GM12878 (cell line): Measurements from ENCODE around the gene ID3. TPM values are rescaled to one million over a fixed set of nuclear protein-coding genes. Genes with fewer than 3 reads are reported as not detected.
A peak's percentile ranks its signal among the peaks of the same experiment; 100 is the strongest.

Experiments used
- ATAC-seq: fragments of 200-7000 bp; cut with Tn5 transposase; 3 replicates; pipeline ENCODE4 v1.9.1; 2020; ENCODE audit warnings: mild to moderate bottlenecking, moderate library complexity
- BruUV-seq: library from RNA; stranded (reverse); fragments of 400-500 nt; replicated peaks from 2 replicates; lab custom pipeline; 2021; lab: Mats Ljungman, UMichigan
- CTCF ChIA-PET: fragments of 300-600 bp; sonication (Branson Sonifier 250); formaldehyde crosslinking; extraction: SDS; loops from one replicate; lab custom pipeline; 2021; ENCODE audit warnings: inconsistent platforms; lab: Yijun Ruan, JAX
- POLR2A ChIA-PET: fragments of 350-600 bp; formaldehyde crosslinking; extraction: SDS; loops from one replicate; lab custom pipeline; 2021; ENCODE audit warnings: inconsistent platforms; lab: Charles Lee
- RAD21 ChIA-PET: fragments of 300-600 bp; sonication (Branson Sonifier 250); formaldehyde crosslinking; loops from one replicate; lab custom pipeline; 2023; ENCODE audit warnings: antibody characterized with exemption; ENCODE audit not compliant: unreplicated experiment; lab: Charles Lee
- SMC1A ChIA-PET: fragments of 300-600 bp; sonication (Branson Sonifier 250); formaldehyde crosslinking; loops from one replicate; lab custom pipeline; 2023; ENCODE audit not compliant: unreplicated experiment, uncharacterized antibody; lab: Charles Lee
- DNase-seq: peaks from one replicate; pipeline ENCODE4 v3.0.0-alpha.2; 2011; ENCODE audit warnings: low read depth, low spot score
- FAIRE-seq: peaks from 3 replicates; lab custom pipeline; 2011; peaks lifted over from hg19 to GRCh38; lab: Jason Lieb, UNC
- H2AFZ ChIP-seq: 2 replicates; pipeline ENCODE4 v1.6.0; 2011; ENCODE audit warnings: low read depth, low read length, control low read depth; ENCODE audit not compliant: control insufficient read depth
- H3K27ac ChIP-seq: 2 replicates; pipeline ENCODE4 v1.5.1; 2011; ENCODE audit warnings: control low read depth; ENCODE audit not compliant: control insufficient read depth, insufficient read depth
- H3K27me3 ChIP-seq, 2 experiments: replicated peaks in 1 of 2; 2 replicates each; pipeline versions ENCODE4 v1.6.0 to v1.6.1; 2011; ENCODE audit warnings: low read length in 1 of 2; ENCODE audit not compliant: control insufficient read depth in 2 of 2, insufficient read depth in 2 of 2
- H3K36me3 ChIP-seq, 2 experiments: 2 replicates each; pipeline ENCODE4 v1.5.1; 2011; ENCODE audit warnings: low read length in 1 of 2; ENCODE audit not compliant: control insufficient read depth in 2 of 2, insufficient read depth in 2 of 2
- H3K4me1 ChIP-seq: 2 replicates; pipeline ENCODE4 v1.6.1; 2011; ENCODE audit warnings: mild to moderate bottlenecking, low read length, moderate library complexity, mixed read lengths; ENCODE audit not compliant: control insufficient read depth, insufficient read depth
- H3K4me2 ChIP-seq: 2 replicates; pipeline ENCODE4 v1.6.0; 2011; ENCODE audit warnings: control low read depth; ENCODE audit not compliant: control insufficient read depth, insufficient read depth
- H3K4me3 ChIP-seq: fragments of 200-600 bp; sonication (generic); 2 replicates; pipeline ENCODE4 v1.5.1; 2016
- H3K79me2 ChIP-seq: 2 replicates; pipeline ENCODE4 v1.6.0; 2011; ENCODE audit warnings: low read length; ENCODE audit not compliant: control insufficient read depth, insufficient read depth
- H3K9ac ChIP-seq: 2 replicates; pipeline ENCODE4 v1.8.0; 2011; ENCODE audit warnings: low read length, control low read depth, mixed read lengths; ENCODE audit not compliant: control insufficient read depth, insufficient read depth
- H3K9me3 ChIP-seq: replicated peaks from 3 replicates; pipeline ENCODE4 v1.5.1; 2011; ENCODE audit warnings: mild to moderate bottlenecking, low read length; ENCODE audit not compliant: control insufficient read depth, insufficient read depth
- H4K20me1 ChIP-seq: 2 replicates; pipeline ENCODE4 v1.6.0; 2011; ENCODE audit not compliant: control insufficient read depth, insufficient read depth
- BHLHE40 ChIP-seq, 2 experiments: fragments of 450-650 bp in 1 of 2; IDR thresholded peaks; 2 replicates each; pipeline ENCODE4 v1.6.1; 2011 to 2017; ENCODE audit warnings: low read depth in 2 of 2, borderline replicate concordance in 1 of 2, improper control_type of control experiment in 1 of 2, low read length in 1 of 2, mild to moderate bottlenecking in 1 of 2
- EGR1 ChIP-seq, 2 experiments: IDR thresholded peaks; 1 replicate in 1 of 2; 2 replicates in 1 of 2; pipeline ENCODE4 v1.6.1; 2011 to 2012; ENCODE audit warnings: low read depth in 2 of 2, low read length in 2 of 2, borderline replicate concordance in 1 of 2, mild to moderate bottlenecking in 1 of 2, moderate library complexity in 1 of 2
- MEF2A ChIP-seq: IDR thresholded peaks from 2 replicates; pipeline ENCODE4 v1.6.1; 2011; ENCODE audit warnings: low read depth, mild to moderate bottlenecking, low read length, moderate library complexity; ENCODE audit not compliant: insufficient read depth
- MTA3 ChIP-seq: IDR thresholded peaks from 2 replicates; pipeline ENCODE4 v1.6.1; 2012; ENCODE audit warnings: low read length, inconsistent platforms, borderline replicate concordance
- POLR2A ChIP-seq: IDR thresholded peaks from 2 replicates; pipeline ENCODE4 v1.6.1; 2011; ENCODE audit warnings: low read depth, mild to moderate bottlenecking, low read length
- SPI1 ChIP-seq: IDR thresholded peaks from 2 replicates; pipeline ENCODE4 v1.6.1; 2011; ENCODE audit warnings: low read depth, mild to moderate bottlenecking, low read length, moderate library complexity, borderline replicate concordance; ENCODE audit not compliant: insufficient read depth
- SRF ChIP-seq, 2 experiments: IDR thresholded peaks; 2 replicates each; pipeline ENCODE4 v1.6.1; 2011; ENCODE audit warnings: low read depth in 2 of 2, low read length in 2 of 2, mild to moderate bottlenecking in 1 of 2, moderate library complexity in 1 of 2
- USF2 ChIP-seq: IDR thresholded peaks from 2 replicates; pipeline ENCODE4 v1.6.1; 2011; ENCODE audit warnings: low read depth, low read length, improper control_type of control experiment, borderline replicate concordance
- ZSCAN29 ChIP-seq: fragments of 450-650 bp; IDR thresholded peaks from 2 replicates; pipeline ENCODE4 v1.6.1; 2017; ENCODE audit warnings: mild to moderate bottlenecking, moderate library complexity
- WGBS: methylation state at CpG from one replicate; pipeline ENCODE4 v1.1.6; 2016; ENCODE audit warnings: low lambda C conversion rate; ENCODE audit not compliant: insufficient replicate concordance, insufficient coverage; ENCODE audit errors: missing lambda C conversion rate; 5-methylcytosine and 5-hydroxymethylcytosine counted together
- in situ Hi-C: fragments of 300-500 bp; cut with MboI; formaldehyde crosslinking; loops from 9 replicates; pipeline ENCODE4 v1.14.3; 2018; ENCODE audit warnings: mixed read lengths
- intact Hi-C: fragments of 100-400 bp; cut with micrococcal nuclease; formaldehyde crosslinking; loops from one replicate; pipeline ENCODE4 v1.14.2; 2022; ENCODE audit not compliant: unreplicated experiment
- polyA plus RNA-seq, 11 experiments: library from polyadenylated mRNA; depleted of rRNA in 4 of 11; unstranded in 6 of 11; stranded (reverse) in 5 of 11; fragments of >200 nt; fragmentation: Nextera tagmentation in 4 of 11; fragmentation: Illumina TruSeq in 1 of 11; extraction: Ambion mirVana in 4 of 11; extraction: Trizol in 1 of 11; gene quantifications; 1 replicate in 1 of 11; 2 replicates in 10 of 11; pipeline versions ENCODE4 v1.2.1 to v1.2.3, GENCODE V29; 2011 to 2016; ENCODE audit warnings: inconsistent platforms in 2 of 11, missing spikeins in 2 of 11, low read depth in 1 of 11
- total RNA-seq, 4 experiments: library from RNA; depleted of rRNA in 3 of 4; stranded (reverse); fragments of >200 nt in 3 of 4; fragmentation: Illumina TruSeq in 1 of 4; extraction: Trizol in 1 of 4; gene quantifications; 2 replicates each; pipeline versions ENCODE4 v1.2.1 to v1.2.3, GENCODE V29; 2013 to 2021
- TF ChIP-seq, protein P1 (sequence below): fragments of 450-650 bp; IDR thresholded peaks from 2 replicates; pipeline ENCODE4 v1.6.1; 2017; ENCODE audit warnings: mild to moderate bottlenecking, low read depth, inconsistent platforms; ENCODE audit not compliant: poor library complexity, severe bottlenecking
- TF ChIP-seq, protein P2 (sequence below): fragments of 450-650 bp; IDR thresholded peaks from 2 replicates; pipeline ENCODE4 v1.6.1; 2016; ENCODE audit warnings: mild to moderate bottlenecking, moderate library complexity, borderline replicate concordance
- TF ChIP-seq, protein P3 (sequence below): fragments of 450-650 bp; IDR thresholded peaks from 2 replicates; pipeline ENCODE4 v1.6.1; 2017; ENCODE audit warnings: borderline replicate concordance

ID3 gene
- total and polyA plus RNA-seq, 10 of the 15 experiments (the other 5 are each of a cell fraction or from before 2014, with no cell fraction given): 42.7 to 475 (median 207) TPM

DNA sequence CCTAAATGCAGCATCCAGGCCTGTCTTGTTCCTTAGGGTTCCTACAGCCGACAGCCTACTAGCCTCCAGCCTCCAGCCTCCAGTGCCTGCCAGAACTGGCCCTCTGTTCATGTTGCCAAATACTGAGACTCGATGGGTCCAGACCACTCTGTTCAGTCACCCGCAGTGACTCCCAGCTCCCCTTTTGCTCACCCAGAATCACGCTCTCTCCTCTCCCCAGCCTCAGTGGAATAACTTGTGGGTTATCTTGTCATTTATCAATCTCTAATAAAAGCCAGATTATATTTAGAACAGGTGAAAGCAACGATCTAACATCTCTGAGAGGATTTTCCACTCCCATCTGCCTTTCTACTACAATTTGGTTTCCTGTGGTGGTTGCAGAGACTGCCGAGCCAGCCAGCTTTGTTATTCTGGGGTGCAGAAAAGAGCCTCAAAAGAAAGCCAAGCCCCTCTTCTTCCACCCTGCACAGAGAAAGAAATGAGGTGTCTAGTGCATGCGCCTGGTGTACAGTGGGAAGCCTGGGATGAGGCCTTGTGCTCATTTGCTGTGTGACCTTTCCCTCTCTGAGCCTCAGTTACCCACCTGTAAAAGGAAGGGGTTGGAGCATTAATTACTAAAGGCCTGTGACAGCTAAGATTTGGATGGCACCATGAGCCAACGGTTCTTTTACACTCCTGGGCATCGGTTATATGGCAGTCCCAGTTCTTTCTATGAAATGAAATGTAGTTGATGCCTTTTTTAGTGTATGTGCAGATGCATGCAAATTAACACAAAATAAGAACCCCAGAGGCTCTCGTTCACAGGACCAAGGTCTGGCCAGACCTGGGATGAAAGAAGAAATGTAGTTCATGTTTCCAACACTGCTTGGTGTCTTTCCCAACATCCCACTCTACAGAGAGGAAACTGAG lies 42.9 kb upstream of the ID3 start:
- intact Hi-C loops: loop anchor here (2.0 kb wide), 1 partner anchor 43 kb away; the partner anchor contains the start of gene ID3
- TF ChIP-seq SPI1 (no peak), SRF (IDR thresholded peaks at IDR 0.05; ENCODE audit: low read depth in 2 of 2, low read length in 2 of 2) (no peak), BHLHE40 (IDR thresholded peaks at IDR 0.05; ENCODE audit: borderline replicate concordance in 1 of 2, low read depth in 2 of 2, low read length in 1 of 2) (no peak), MTA3 (peak; percentile 35; the same call in 1 of the 2 replicates), MEF2A (0 out of 2 replicates have a peak, but pooled peaks have one; percentile 44), USF2 (no peak), ZSCAN29 (no peak), POLR2A (no peak), EGR1 (IDR thresholded peaks at IDR 0.05; ENCODE audit: borderline replicate concordance in 1 of 2, low read depth in 2 of 2, low read length in 2 of 2) (no peak)
- TF ChIP-seq, protein P1, sequence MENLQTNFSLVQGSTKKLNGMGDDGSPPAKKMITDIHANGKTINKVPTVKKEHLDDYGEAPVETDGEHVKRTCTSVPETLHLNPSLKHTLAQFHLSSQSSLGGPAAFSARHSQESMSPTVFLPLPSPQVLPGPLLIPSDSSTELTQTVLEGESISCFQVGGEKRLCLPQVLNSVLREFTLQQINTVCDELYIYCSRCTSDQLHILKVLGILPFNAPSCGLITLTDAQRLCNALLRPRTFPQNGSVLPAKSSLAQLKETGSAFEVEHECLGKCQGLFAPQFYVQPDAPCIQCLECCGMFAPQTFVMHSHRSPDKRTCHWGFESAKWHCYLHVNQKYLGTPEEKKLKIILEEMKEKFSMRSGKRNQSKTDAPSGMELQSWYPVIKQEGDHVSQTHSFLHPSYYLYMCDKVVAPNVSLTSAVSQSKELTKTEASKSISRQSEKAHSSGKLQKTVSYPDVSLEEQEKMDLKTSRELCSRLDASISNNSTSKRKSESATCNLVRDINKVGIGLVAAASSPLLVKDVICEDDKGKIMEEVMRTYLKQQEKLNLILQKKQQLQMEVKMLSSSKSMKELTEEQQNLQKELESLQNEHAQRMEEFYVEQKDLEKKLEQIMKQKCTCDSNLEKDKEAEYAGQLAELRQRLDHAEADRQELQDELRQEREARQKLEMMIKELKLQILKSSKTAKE: no peak
- TF ChIP-seq, protein P2, sequence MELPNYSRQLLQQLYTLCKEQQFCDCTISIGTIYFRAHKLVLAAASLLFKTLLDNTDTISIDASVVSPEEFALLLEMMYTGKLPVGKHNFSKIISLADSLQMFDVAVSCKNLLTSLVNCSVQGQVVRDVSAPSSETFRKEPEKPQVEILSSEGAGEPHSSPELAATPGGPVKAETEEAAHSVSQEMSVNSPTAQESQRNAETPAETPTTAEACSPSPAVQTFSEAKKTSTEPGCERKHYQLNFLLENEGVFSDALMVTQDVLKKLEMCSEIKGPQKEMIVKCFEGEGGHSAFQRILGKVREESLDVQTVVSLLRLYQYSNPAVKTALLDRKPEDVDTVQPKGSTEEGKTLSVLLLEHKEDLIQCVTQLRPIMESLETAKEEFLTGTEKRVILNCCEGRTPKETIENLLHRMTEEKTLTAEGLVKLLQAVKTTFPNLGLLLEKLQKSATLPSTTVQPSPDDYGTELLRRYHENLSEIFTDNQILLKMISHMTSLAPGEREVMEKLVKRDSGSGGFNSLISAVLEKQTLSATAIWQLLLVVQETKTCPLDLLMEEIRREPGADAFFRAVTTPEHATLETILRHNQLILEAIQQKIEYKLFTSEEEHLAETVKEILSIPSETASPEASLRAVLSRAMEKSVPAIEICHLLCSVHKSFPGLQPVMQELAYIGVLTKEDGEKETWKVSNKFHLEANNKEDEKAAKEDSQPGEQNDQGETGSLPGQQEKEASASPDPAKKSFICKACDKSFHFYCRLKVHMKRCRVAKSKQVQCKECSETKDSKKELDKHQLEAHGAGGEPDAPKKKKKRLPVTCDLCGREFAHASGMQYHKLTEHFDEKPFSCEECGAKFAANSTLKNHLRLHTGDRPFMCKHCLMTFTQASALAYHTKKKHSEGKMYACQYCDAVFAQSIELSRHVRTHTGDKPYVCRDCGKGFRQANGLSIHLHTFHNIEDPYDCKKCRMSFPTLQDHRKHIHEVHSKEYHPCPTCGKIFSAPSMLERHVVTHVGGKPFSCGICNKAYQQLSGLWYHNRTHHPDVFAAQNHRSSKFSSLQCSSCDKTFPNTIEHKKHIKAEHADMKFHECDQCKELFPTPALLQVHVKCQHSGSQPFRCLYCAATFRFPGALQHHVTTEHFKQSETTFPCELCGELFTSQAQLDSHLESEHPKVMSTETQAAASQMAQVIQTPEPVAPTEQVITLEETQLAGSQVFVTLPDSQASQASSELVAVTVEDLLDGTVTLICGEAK: no peak
- TF ChIP-seq, protein P3, sequence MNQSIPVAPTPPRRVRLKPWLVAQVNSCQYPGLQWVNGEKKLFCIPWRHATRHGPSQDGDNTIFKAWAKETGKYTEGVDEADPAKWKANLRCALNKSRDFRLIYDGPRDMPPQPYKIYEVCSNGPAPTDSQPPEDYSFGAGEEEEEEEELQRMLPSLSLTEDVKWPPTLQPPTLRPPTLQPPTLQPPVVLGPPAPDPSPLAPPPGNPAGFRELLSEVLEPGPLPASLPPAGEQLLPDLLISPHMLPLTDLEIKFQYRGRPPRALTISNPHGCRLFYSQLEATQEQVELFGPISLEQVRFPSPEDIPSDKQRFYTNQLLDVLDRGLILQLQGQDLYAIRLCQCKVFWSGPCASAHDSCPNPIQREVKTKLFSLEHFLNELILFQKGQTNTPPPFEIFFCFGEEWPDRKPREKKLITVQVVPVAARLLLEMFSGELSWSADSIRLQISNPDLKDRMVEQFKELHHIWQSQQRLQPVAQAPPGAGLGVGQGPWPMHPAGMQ: no peak

More for the DNA sequence above, 42.9 kb upstream of the ID3 start:
- CTCF ChIA-PET: interaction anchor here (0.9 to 9.2 kb wide), 11 partner anchors 8 to 55 kb away, joined by 3 to 94 read pairs (median 5); no protein-coding TSS in a partner anchor
- Histone ChIP-seq H3K27me3 (no peaks in the 10 kb centered on the region), H4K20me1 (no peaks in the 10 kb centered on the region), H2AFZ (peak overlapping the region; percentile 9), H3K9ac (peak overlapping the region; percentile 60), H3K36me3 (no peaks in the 10 kb centered on the region), H3K27ac (peak overlapping the region; percentile 77), H3K79me2 (no peaks in the 10 kb centered on the region), H3K4me2 (peak overlapping the region; percentile 63), H3K9me3 (no peaks in the 10 kb centered on the region), H3K4me3 (no peak overlapping the region), H3K4me1 (peaks cover 67% of the 10 kb centered on the region)
- peak; percentile 6 for ATAC-seq
- no peak for DNase-seq
- SMC1A ChIA-PET: interaction anchor here (0.6 to 19.7 kb wide), 10 partner anchors 10 to 177 kb away, joined by 3 to 419 read pairs (median 10); partner anchors contain the start of gene TCEA3
- WGBS: 31% methylated on average over 10 of the region's 10 CpGs
- RAD21 ChIA-PET: interaction anchor here (0.7 to 14.9 kb wide), 10 partner anchors 11 to 105 kb away, joined by 3 to 252 read pairs (median 5); partner anchors contain the start of gene ID3
- POLR2A ChIA-PET: interaction anchor here (0.5 to 17.0 kb wide), 10 partner anchors 10 to 91 kb away, joined by 3 to 206 read pairs (median 19); partner anchors contain the start of gene ID3
- no TSS peak for BruUV-seq
- in situ Hi-C loops: no loop called here
- no peak for FAIRE-seq
